ENCODE data around the gene DBH.

Gene DBH

GRCh38 chr9:133627341-133627740, 8.8 kb upstream of the DBH start:
- peak; percentile 51 for DNase-seq

GRCh38 chr9:133628766-133629165, 7.4 kb upstream of the DBH start:
- DNase-seq, result peak; percentile 89

- DNase-seq, result no peak
Measured at GRCh38 chr9:133629221-133630110, 6.7 kb upstream of the DBH start.

GRCh38 chr9:133631111-133631510, 5.1 kb upstream of the DBH start:
- no peak for DNase-seq

- peak; percentile 19 for DNase-seq
Measured at GRCh38 chr9:133632806-133633680, 3.1 kb upstream of the DBH start.

GRCh38 chr9:133633681-133634080, 2.5 kb upstream of the DBH start:
- no peak for DNase-seq

GRCh38 chr9:133634081-133634691, 2.0 kb upstream of the DBH start:
- no peak for DNase-seq

- no peak for DNase-seq
Measured at GRCh38 chr9:133635098-133635497, 1.1 kb upstream of the DBH start.

- no peak for DNase-seq
Measured at GRCh38 chr9:133636902-133637301, 739 bp downstream of the DBH start.

GRCh38 chr9:133637451-133638055, 1.4 kb downstream of the DBH start:
- DNase-seq, result no peak

- DNase-seq, result no peak
Measured at GRCh38 chr9:133638076-133638475, 1.9 kb downstream of the DBH start.

- no peak for DNase-seq
Measured at GRCh38 chr9:133638711-133639110, 2.5 kb downstream of the DBH start.

GRCh38 chr9:133639613-133640012, 3.5 kb downstream of the DBH start:
- DNase-seq, result no peak

GRCh38 chr9:133640160-133640559, 4.0 kb downstream of the DBH start:
- no peak for DNase-seq

GRCh38 chr9:133640580-133641395, 4.6 kb downstream of the DBH start:
- peak; percentile 94 for DNase-seq

- DNase-seq, result peak; percentile 90
Measured at GRCh38 chr9:133641396-133641655, 5.2 kb downstream of the DBH start.

GRCh38 chr9:133641861-133642595, 5.9 kb downstream of the DBH start:
- DNase-seq, result no peak

GRCh38 chr9:133642708-133643361, 6.7 kb downstream of the DBH start:
- DNase-seq, result no peak

GRCh38 chr9:133643362-133643755, 7.2 kb downstream of the DBH start:
- no peak for DNase-seq

- peak; percentile 61 for DNase-seq
Measured at GRCh38 chr9:133643978-133644760, 8.0 kb downstream of the DBH start.

Data from NCI-H1694 treated with DMSO at 0.1 percent for 48 hours (cell line).